ENCODE results near the gene SMARCD2. TPM values are rescaled to one million over a fixed set of nuclear protein-coding genes. Genes with fewer than 3 reads are reported as not detected.

The SMARCD2 gene
- total RNA-seq, 1 donor from 2014 or later, result 98.5 TPM

DNA sequence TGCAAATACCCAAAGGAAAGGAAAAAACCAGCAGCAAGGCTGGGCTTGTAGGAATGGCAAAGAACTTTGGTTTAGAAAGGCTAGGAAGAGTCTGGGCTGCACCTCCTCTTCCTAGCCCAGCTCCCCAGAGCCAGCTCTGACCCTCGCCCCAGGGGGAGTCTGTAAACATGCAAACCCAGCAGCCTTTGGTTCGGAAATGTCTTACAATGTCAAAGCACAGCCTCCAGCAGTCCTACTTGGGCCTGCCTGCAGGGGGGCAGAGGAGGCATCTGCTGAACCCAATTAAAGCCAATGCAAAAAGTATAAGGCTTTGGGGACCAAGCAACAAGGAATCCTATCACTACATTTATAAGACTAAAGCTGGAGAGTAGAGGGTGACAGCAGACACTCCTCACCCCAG is 10.0 kb downstream of the SMARCD2 start:
- DNase-seq (ENCODE audit: low read depth) (no peak), FAIRE-seq (no peak)
- no peaks in the 10 kb centered on the region for H3K27me3 ChIP-seq (ENCODE audit: control insufficient read depth, insufficient read depth, low read length)
- no peak overlapping the region for H3K4me3 ChIP-seq (ENCODE audit: low read depth, low read length)
- H3K36me3 ChIP-seq (ENCODE audit: control insufficient read depth, insufficient read depth, low read length), result peaks cover 48% of the 10 kb centered on the region
- TF ChIP-seq, protein P1, sequence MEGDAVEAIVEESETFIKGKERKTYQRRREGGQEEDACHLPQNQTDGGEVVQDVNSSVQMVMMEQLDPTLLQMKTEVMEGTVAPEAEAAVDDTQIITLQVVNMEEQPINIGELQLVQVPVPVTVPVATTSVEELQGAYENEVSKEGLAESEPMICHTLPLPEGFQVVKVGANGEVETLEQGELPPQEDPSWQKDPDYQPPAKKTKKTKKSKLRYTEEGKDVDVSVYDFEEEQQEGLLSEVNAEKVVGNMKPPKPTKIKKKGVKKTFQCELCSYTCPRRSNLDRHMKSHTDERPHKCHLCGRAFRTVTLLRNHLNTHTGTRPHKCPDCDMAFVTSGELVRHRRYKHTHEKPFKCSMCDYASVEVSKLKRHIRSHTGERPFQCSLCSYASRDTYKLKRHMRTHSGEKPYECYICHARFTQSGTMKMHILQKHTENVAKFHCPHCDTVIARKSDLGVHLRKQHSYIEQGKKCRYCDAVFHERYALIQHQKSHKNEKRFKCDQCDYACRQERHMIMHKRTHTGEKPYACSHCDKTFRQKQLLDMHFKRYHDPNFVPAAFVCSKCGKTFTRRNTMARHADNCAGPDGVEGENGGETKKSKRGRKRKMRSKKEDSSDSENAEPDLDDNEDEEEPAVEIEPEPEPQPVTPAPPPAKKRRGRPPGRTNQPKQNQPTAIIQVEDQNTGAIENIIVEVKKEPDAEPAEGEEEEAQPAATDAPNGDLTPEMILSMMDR (IDR thresholded peaks at IDR 0.05; ENCODE audit: insufficient read depth, low read length, severe bottlenecking), result no peak

DNA sequence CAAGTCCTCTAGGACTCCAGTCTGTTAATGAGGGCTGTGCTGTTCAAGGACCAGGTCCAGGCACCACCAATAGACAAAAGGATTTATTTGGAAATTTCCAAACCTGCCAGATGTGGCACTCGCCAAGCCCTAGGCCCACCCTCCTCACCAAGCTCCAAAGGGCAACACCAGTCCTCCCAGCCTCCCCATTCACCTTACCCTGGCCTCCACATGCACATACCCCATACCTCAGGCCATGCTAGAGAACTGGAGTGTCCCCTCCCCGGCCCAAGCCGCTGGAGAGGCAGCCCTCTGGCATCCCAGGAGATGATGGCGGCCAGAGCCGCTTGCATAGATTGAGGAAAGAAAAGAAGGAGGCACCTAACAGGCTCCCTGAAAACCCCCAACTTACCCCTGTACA is 10.5 kb downstream of the SMARCD2 start:
- DNase-seq (ENCODE audit: low read depth) (no peak), FAIRE-seq (no peak)
- Histone ChIP-seq H3K27me3 (ENCODE audit: control insufficient read depth, insufficient read depth, low read length) (no peaks in the 10 kb centered on the region), H3K36me3 (ENCODE audit: control insufficient read depth, insufficient read depth, low read length) (peaks cover 46% of the 10 kb centered on the region), H3K4me3 (ENCODE audit: low read depth, low read length) (no peak overlapping the region)
- TF ChIP-seq, protein P1 (IDR thresholded peaks at IDR 0.05; ENCODE audit: insufficient read depth, low read length, severe bottlenecking), result no peak

DNA sequence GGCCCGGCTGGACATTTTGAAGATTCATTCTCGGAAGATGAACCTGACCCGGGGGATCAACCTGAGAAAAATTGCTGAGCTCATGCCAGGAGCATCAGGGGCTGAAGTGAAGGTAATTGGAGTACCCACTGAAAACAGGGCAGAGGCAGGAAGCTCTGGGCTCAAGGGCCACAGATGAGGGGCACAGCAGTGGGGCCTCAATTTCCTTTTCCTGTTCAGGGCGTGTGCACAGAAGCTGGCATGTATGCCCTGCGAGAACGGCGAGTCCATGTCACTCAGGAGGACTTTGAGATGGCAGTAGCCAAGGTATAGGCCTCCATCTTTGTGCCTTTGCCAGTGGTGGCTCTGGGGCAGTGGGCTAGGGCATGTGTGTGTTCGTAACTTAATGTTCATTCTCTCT is 11.0 kb downstream of the SMARCD2 start:
- DNase-seq (ENCODE audit: low read depth), result no peak
- Histone ChIP-seq H3K4me3 (ENCODE audit: low read depth, low read length) (no peak overlapping the region), H3K27me3 (ENCODE audit: control insufficient read depth, insufficient read depth, low read length) (no peaks in the 10 kb centered on the region), H3K36me3 (ENCODE audit: control insufficient read depth, insufficient read depth, low read length) (peaks cover 42% of the 10 kb centered on the region)
- TF ChIP-seq, protein P1 (IDR thresholded peaks at IDR 0.05; ENCODE audit: insufficient read depth, low read length, severe bottlenecking), result no peak
- no peak for FAIRE-seq

DNA sequence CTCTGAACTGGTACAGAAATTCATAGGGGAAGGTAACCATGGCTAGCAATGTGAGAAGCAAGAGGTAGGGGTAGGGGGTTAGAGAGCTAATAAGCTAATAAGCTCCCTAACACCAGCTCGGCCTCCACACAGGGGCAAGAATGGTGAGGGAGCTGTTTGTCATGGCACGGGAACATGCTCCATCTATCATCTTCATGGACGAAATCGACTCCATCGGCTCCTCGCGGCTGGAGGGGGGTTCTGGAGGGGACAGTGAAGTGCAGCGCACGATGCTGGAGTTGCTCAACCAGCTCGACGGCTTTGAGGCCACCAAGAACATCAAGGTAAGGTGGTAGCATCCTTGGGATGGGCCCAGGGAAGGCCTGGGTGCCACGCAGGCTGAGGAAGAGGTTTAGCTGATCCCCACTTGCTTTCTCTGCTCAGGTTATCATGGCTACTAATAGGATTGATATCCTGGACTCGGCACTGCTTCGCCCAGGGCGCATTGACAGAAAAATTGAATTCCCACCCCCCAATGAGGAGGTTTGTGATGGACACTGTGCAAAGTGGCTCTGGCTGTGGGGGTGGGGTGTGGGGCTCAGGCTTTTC is 11.5 kb downstream of the SMARCD2 start:
- Histone ChIP-seq H3K27me3 (ENCODE audit: control insufficient read depth, insufficient read depth, low read length) (no peaks in the 10 kb centered on the region), H3K36me3 (ENCODE audit: control insufficient read depth, insufficient read depth, low read length) (peaks cover 42% of the 10 kb centered on the region), H3K4me3 (ENCODE audit: low read depth, low read length) (no peak overlapping the region)
- FAIRE-seq (no peak), DNase-seq (ENCODE audit: low read depth) (no peak)
- TF ChIP-seq, protein P1 (IDR thresholded peaks at IDR 0.05; ENCODE audit: insufficient read depth, low read length, severe bottlenecking), result no peak

DNA sequence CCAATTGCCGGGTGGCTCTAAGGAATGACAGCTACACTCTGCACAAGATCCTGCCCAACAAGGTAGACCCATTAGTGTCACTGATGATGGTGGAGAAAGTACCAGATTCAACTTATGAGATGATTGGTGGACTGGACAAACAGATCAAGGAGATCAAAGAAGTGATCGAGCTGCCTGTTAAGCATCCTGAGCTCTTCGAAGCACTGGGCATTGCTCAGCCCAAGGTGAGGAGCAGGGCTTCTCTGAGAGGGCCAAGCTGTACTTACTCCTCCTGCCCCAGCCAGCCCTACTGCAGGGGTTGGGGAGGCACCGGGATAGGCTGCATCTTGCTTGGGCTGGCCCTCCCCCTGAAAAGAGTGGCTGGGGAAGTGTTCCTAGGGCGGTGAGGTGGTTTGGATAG is 12.2 kb downstream of the SMARCD2 start:
- Histone ChIP-seq H3K36me3 (ENCODE audit: control insufficient read depth, insufficient read depth, low read length) (peaks cover 41% of the 10 kb centered on the region), H3K27me3 (ENCODE audit: control insufficient read depth, insufficient read depth, low read length) (no peaks in the 10 kb centered on the region), H3K4me3 (ENCODE audit: low read depth, low read length) (no peak overlapping the region)
- FAIRE-seq, result peak; percentile 40
- no peak for DNase-seq (ENCODE audit: low read depth)
- TF ChIP-seq, protein P1 (IDR thresholded peaks at IDR 0.05; ENCODE audit: insufficient read depth, low read length, severe bottlenecking), result no peak

DNA sequence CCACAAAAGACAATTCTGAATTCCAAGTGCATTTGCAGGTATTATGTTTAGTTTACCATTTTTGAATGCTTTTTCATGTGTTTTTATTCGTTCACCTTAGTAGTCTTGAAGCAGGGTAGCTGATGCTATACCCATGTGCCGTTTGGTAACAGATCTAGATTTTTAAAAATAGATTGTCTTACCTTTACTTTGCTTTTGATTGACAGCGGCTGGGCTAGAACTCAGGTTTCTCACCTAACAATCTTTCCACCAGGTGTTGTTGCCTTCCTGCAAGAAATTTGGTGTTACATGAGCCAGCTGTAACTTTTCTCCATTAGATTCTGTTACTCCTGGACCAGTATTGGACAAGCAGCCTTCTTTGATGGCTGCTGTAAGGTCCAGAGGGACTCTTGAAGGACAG is 13.5 kb downstream of the SMARCD2 start:
- TF ChIP-seq, protein P1 (IDR thresholded peaks at IDR 0.05; ENCODE audit: insufficient read depth, low read length, severe bottlenecking), result no peak
- FAIRE-seq (no peak), DNase-seq (ENCODE audit: low read depth) (no peak)
- no peak overlapping the region for H3K4me3 ChIP-seq (ENCODE audit: low read depth, low read length)
- no peaks in the 10 kb centered on the region for H3K27me3 ChIP-seq (ENCODE audit: control insufficient read depth, insufficient read depth, low read length)
- peaks cover 44% of the 10 kb centered on the region for H3K36me3 ChIP-seq (ENCODE audit: control insufficient read depth, insufficient read depth, low read length)

Measured in bronchial epithelial cell (primary cell).